ENCODE measurements around the gene FRAT1.
"Not testable (repeated sequence)": the region's sequence is repeated elsewhere in the genome, so short reads cannot be mapped to it uniquely, and the experiment has no call there.

GRCh38 chr10:97343664-97344063 is 24.6 kb downstream of the FRAT1 start:
- TF ChIP-seq, protein P1, sequence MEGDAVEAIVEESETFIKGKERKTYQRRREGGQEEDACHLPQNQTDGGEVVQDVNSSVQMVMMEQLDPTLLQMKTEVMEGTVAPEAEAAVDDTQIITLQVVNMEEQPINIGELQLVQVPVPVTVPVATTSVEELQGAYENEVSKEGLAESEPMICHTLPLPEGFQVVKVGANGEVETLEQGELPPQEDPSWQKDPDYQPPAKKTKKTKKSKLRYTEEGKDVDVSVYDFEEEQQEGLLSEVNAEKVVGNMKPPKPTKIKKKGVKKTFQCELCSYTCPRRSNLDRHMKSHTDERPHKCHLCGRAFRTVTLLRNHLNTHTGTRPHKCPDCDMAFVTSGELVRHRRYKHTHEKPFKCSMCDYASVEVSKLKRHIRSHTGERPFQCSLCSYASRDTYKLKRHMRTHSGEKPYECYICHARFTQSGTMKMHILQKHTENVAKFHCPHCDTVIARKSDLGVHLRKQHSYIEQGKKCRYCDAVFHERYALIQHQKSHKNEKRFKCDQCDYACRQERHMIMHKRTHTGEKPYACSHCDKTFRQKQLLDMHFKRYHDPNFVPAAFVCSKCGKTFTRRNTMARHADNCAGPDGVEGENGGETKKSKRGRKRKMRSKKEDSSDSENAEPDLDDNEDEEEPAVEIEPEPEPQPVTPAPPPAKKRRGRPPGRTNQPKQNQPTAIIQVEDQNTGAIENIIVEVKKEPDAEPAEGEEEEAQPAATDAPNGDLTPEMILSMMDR (IDR thresholded peaks at IDR 0.05; ENCODE audit: insufficient read depth, low read depth, low read length), result not testable (repeated sequence)
- TF ChIP-seq EZH2 (IDR thresholded peaks at IDR 0.05; ENCODE audit: insufficient read depth, low read length), result not testable (repeated sequence)
